Measurements from ENCODE around the gene ESRRA. TPM values are rescaled to one million over a fixed set of nuclear protein-coding genes. Genes with fewer than 3 reads are reported as not detected.

Gene ESRRA
- total and polyA plus RNA-seq, 2 of the 13 experiments (the other 11 are each of a cell fraction or from before 2014, with no cell fraction given), result 18.1 to 36.3 TPM

DNA sequence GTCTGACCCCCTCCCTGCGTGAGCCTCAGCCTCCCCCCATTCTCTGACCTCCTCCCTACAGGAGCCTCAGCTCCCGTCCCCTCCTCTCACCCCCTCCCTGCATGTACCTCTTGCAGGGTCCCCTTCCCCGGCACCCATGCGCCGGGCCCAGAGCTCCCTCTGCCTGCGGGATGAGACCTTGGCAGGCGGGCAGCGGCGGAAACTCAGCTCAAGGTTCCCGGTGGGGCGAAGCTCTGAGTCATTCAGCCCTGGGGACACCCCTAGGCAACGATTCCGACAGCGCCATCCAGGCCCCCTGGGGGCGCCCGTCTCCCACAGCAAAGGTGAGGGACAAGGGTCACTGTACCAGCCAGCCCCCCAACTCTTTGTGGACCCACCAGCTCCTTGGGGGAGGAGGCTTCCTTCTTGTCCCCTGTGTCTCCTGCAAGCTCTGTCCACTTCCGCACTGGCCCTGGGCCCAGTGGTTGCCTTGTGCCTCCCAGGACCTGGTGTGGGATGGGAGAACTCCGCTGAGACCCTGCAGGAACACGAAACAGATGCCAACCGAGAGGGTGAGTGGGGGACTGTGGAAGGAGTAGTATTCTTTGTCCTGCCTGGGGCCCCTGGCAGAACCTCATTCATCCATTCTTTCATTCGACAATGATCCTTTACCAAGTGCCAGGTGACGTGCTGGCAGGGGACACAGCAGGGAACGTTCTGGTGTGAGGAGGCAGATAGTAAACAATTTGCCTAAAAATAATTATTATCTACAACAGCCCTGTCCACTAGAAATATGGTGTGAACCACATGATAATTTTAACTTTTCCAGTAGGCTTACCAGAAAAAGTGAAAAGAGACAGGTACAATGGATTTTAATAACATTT, 50.0 kb downstream of the ESRRA start (continued):
- TF ChIP-seq NCOR1 (IDR thresholded peaks at IDR 0.05; ENCODE audit: borderline replicate concordance, low read length) (no peak), TCF7L2 (IDR thresholded peaks at IDR 0.05; ENCODE audit: low read depth, low read length) (no peak), ETV6 (CRISPR knock-in tag; conservative IDR thresholded peaks at IDR 0.05) (no peak), MEIS1 (CRISPR knock-in tag; IDR thresholded peaks at IDR 0.05; ENCODE audit: borderline replicate concordance) (no peak; the same call in 1 of the 2 replicates), HES4 (CRISPR knock-in tag; IDR thresholded peaks at IDR 0.05; ENCODE audit: borderline replicate concordance) (no peak), FIP1L1 (IDR thresholded peaks at IDR 0.05; ENCODE audit: borderline replicate concordance, insufficient read depth, low read depth, low read length) (no peak), ZBTB20 (CRISPR knock-in tag; IDR thresholded peaks at IDR 0.05; ENCODE audit: borderline replicate concordance, low read depth) (no peak), ZNF556 (CRISPR knock-in tag; IDR thresholded peaks at IDR 0.05; ENCODE audit: borderline replicate concordance) (peak; percentile 45; the same call in 1 of the 2 replicates), ZNF263 (CRISPR knock-in tag; IDR thresholded peaks at IDR 0.05) (no peak), NR2F2 (IDR thresholded peaks at IDR 0.05; ENCODE audit: borderline replicate concordance, low read depth) (peak; percentile 74; the same call in 1 of the 2 replicates), ZNF275 (CRISPR knock-in tag; IDR thresholded peaks at IDR 0.05; ENCODE audit: borderline replicate concordance) (no peak), PPARG (CRISPR knock-in tag; conservative IDR thresholded peaks at IDR 0.05) (peak; percentile 77), SETDB1 (CRISPR knock-in tag; IDR thresholded peaks at IDR 0.05; ENCODE audit: borderline replicate concordance) (no peak), ZNF343 (CRISPR knock-in tag; IDR thresholded peaks at IDR 0.05) (no peak), SCMH1 (CRISPR knock-in tag; IDR thresholded peaks at IDR 0.05; ENCODE audit: borderline replicate concordance) (no peak)
- TF ChIP-seq, protein P1, sequence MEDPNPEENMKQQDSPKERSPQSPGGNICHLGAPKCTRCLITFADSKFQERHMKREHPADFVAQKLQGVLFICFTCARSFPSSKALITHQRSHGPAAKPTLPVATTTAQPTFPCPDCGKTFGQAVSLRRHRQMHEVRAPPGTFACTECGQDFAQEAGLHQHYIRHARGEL (CRISPR knock-in tag; IDR thresholded peaks at IDR 0.05), result no peak
- TF ChIP-seq, protein P2, sequence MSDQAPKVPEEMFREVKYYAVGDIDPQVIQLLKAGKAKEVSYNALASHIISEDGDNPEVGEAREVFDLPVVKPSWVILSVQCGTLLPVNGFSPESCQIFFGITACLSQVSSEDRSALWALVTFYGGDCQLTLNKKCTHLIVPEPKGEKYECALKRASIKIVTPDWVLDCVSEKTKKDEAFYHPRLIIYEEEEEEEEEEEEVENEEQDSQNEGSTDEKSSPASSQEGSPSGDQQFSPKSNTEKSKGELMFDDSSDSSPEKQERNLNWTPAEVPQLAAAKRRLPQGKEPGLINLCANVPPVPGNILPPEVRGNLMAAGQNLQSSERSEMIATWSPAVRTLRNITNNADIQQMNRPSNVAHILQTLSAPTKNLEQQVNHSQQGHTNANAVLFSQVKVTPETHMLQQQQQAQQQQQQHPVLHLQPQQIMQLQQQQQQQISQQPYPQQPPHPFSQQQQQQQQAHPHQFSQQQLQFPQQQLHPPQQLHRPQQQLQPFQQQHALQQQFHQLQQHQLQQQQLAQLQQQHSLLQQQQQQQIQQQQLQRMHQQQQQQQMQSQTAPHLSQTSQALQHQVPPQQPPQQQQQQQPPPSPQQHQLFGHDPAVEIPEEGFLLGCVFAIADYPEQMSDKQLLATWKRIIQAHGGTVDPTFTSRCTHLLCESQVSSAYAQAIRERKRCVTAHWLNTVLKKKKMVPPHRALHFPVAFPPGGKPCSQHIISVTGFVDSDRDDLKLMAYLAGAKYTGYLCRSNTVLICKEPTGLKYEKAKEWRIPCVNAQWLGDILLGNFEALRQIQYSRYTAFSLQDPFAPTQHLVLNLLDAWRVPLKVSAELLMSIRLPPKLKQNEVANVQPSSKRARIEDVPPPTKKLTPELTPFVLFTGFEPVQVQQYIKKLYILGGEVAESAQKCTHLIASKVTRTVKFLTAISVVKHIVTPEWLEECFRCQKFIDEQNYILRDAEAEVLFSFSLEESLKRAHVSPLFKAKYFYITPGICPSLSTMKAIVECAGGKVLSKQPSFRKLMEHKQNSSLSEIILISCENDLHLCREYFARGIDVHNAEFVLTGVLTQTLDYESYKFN (CRISPR knock-in tag; conservative IDR thresholded peaks at IDR 0.05), result peak; percentile 60
- TF ChIP-seq, protein P3, sequence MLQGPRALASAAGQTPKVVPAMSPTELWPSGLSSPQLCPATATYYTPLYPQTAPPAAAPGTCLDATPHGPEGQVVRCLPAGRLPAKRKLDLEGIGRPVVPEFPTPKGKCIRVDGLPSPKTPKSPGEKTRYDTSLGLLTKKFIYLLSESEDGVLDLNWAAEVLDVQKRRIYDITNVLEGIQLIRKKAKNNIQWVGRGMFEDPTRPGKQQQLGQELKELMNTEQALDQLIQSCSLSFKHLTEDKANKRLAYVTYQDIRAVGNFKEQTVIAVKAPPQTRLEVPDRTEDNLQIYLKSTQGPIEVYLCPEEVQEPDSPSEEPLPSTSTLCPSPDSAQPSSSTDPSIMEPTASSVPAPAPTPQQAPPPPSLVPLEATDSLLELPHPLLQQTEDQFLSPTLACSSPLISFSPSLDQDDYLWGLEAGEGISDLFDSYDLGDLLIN (CRISPR knock-in tag; IDR thresholded peaks at IDR 0.05; ENCODE audit: borderline replicate concordance), result no peak
- TF ChIP-seq, protein P4, sequence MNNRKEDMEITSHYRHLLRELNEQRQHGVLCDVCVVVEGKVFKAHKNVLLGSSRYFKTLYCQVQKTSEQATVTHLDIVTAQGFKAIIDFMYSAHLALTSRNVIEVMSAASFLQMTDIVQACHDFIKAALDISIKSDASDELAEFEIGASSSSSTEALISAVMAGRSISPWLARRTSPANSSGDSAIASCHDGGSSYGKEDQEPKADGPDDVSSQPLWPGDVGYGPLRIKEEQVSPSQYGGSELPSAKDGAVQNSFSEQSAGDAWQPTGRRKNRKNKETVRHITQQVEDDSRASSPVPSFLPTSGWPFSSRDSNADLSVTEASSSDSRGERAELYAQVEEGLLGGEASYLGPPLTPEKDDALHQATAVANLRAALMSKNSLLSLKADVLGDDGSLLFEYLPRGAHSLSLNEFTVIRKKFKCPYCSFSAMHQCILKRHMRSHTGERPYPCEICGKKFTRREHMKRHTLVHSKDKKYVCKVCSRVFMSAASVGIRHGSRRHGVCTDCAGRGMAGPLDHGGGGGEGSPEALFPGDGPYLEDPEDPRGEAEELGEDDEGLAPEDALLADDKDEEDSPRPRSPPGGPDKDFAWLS (CRISPR knock-in tag; IDR thresholded peaks at IDR 0.05; ENCODE audit: borderline replicate concordance), result no peak
